Umbilical cord (tissue), 2 donors: ENCODE data around the gene BCAS3. TPM values are rescaled to one million over a fixed set of nuclear protein-coding genes. Genes with fewer than 3 reads are reported as not detected.
"Not testable (repeated sequence)": the region's sequence is repeated elsewhere in the genome, so short reads cannot be mapped to it uniquely, and the experiment has no call there.

ENCODE experiments used
- DNase-seq: peaks from one replicate; pipeline ENCODE4 v3.0.0-alpha.2; 2015; ENCODE audit warnings: low spot score
- total RNA-seq: library from RNA; depleted of rRNA; stranded (reverse); fragments of >200 nt; gene quantifications from one replicate; pipeline ENCODE4 v1.2.3, GENCODE V29; 2014; ENCODE audit warnings: low replicate concordance; ENCODE audit not compliant: insufficient read depth

BCAS3 gene
- total RNA-seq, 1 donor from 2014 or later, result 25.0 TPM

DNA sequence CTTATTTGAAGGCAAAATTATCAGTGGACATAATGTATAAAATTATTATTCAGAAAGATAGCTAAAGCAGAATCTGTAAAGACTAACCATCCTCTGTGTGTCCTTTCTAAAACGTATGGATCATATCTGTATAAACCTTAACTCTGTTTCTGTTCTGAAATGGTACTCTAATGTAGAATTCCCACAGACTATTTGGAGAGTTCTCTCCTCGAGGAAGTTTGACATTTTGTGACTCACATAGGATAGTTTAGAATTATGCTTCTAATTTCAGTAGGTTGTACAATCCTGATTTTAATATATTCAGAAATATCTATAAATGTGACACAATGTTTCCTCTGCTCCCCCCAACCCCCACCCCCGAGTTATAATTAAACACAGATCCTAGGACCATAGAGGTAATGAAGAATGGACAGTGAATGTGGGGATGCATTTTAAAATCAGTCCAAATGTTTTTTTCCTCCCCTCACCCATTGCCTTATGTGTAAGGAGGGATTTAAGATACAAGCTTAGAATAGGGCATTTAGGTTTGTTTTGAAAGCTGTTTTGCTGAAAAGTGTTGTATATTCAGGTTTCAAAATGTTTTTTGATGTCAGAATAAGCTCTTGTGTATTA lies 66.8 kb downstream of the BCAS3 start:
- DNase-seq, result peak; percentile 21

DNA sequence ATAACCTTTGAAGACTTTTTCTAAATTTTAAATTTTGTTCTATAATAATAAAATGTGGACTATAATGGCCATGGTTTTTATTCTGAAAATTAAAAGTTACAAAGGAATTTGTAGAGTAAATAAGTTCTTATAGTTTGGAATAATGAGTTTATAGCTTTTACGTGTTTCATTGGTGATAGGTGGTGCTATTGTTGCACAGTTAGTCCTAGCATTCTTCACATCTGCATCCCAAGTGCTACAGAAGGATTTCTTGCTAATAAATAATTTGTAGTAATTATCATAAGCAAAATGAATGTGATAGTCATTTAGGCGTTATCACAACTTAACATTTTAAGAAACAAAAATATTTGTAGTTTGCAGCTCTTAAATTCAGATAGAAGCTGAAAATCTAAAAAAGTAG lies 67.9 kb downstream of the BCAS3 start:
- peak; percentile 20 for DNase-seq

- DNase-seq, result peak; percentile 6
These were observed 69.6 kb downstream of the BCAS3 start for GRCh38 chr17:60747069-60747808.

DNA sequence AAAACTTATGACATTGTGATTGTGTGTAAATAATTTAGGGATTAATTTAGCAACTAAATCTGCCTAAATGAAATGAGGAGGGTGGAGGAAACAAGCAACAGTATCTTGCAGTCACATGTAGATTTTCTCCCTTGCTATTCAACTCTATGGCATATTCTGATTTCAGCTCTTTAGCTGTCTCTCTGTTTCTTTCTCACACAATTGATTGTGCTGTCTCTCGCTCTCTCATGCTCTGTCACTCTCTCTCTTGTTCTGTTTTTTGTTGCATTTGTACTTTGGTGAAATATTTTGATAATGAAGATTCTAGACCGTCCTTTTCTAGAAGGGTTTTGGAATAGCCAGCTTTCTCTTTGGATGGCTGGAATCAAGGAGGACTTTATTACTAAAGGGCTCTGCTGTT lies 70.6 kb downstream of the BCAS3 start:
- DNase-seq, result no peak

GRCh38 chr17:60749050-60749449 lies 71.4 kb downstream of the BCAS3 start:
- DNase-seq, result no peak

DNA sequence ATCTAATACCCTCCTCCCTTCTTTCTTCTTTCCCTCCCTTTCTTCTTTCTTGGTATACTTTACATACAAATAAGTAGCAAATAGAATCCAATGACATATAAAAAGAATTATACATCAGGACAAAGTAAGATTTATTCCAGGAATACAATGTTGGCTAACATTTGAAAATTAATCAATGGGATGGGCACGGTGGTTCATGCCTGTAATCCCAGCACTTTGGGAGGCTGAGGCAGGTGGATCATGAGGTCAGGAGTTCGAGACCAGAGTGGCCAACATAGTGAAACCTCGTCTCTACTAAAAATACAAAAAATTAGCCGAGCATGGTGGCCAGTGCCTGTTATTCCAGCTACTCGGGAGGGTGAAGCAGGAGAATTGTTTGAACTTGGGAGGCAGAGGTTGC lies 72.1 kb downstream of the BCAS3 start:
- DNase-seq, result no peak

- no peak for DNase-seq
These were observed 73.0 kb downstream of the BCAS3 start for GRCh38 chr17:60750640-60751039.

GRCh38 chr17:60751884-60752283 lies 74.2 kb downstream of the BCAS3 start:
- no peak for DNase-seq

DNA sequence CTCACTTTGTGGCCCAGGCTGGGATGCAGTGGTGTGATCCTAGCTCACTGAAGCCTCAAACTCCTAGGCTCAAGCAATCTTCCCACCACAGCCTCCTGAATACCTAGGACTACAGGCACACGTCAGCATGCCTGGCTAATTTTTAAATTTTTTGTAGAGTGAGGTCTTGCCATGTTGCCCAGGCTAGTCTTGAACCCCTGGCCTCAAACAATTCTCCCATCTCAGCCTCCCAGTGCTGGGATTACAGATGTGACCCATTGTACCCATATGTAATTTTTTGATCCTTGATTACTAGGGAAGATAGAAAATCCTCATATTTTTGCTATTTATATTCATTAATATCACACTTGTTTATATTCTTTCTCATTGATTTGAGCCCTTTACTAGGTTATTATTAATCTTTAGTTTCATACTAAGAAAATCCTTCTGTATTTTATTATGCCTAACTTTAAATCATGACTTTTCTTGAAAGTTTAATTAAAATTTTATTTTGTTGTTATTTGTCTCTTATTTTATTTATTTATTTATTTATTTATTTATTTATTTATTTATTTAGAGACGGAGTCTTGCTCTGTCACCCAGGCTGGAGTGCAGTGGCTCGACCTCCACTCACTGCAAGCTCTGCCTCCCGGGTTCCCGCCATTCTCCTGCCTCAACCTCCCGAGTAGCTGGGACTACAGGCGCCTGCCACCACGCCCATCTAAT lies 75.4 kb downstream of the BCAS3 start:
- no peak for DNase-seq

GRCh38 chr17:60754057-60754604 lies 76.5 kb downstream of the BCAS3 start:
- DNase-seq, result no peak

DNA sequence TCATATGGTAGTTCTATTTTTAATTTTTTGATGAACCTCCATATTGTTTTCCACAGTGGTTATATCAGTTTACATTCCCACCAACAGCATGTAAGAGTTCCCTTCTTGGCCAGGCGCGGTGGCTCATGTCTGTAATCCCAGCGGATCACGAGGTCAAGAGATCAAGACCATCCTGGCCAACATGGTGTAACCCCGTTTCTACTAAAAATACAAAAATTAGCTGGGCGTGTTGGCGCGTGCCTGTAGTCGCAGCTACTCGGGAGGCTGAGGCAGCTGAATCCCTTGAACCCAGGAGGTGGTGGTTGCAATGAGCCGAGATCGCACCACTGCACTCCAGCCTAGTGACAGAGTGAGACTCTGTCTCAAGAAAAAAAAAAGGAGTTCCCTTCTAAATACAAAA lies 79.1 kb downstream of the BCAS3 start:
- DNase-seq, result not testable (repeated sequence)

DNA sequence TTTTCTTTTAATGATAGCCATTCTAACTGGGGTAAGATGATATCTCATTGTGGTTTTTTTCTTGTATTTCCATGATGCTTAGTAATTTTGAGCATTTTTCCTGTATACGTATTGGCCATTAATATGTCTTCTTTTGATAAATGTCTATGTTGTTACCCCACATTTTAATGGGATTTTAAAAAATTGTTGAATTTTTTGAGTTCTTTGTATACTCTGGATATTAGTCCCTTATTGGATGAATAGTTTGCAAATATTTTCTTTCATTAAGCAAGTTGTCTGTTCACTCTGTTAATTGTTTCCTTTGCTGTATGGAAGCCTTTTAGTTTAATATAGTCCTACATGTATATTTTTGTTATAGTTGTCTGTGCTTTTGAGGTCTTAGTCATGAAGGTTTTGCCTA lies 79.8 kb downstream of the BCAS3 start:
- no peak for DNase-seq

DNA sequence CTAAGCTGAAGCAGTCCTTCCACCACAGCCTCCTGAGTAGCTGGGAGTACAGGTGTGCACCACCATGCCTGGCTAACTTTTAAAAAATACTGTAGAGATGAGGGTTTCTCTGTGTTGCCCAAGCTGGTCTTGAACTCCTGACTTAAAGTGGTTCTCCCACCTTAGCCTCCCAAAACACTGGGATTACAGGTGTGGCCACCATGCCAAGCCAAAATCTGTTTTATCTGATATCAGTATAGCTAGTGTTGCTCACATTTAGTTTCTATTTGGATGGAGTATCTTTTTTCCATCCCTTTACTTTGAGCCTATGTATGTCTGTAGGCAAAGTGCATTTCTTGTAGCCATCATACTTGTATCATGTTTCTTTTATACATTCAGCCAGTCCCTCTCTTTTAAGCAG lies 82.1 kb downstream of the BCAS3 start:
- DNase-seq, result no peak

GRCh38 chr17:60761301-60761700 lies 83.7 kb downstream of the BCAS3 start:
- DNase-seq, result not testable (repeated sequence)

GRCh38 chr17:60766778-60767190 lies 89.1 kb downstream of the BCAS3 start:
- DNase-seq, result no peak

DNA sequence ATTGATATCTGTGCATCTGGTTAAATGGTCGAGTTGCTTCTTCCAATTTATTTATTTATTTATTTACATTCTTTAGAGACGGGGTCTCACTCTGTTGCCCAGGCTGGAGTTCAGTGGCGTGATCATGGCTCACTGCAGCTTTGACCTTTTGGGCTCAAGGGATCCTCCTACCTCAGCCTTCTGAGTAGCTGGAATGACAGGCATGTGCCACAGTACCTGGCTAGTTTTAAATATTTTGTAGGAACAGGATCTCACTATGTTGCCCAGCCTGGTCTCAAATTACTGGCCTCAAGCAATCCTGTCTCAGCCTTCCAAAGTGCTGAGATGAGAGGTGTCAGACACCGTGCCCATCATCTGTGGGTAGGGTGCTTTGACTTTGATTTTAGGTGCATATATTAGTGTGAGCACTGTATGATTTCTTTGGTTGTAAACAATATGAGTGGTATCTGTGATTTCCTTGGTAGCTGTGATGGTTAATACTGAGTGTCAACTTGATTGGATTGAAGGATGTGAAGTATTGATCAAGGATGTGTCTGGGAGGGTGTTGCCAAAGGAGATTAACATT lies 90.2 kb downstream of the BCAS3 start:
- DNase-seq, result no peak

GRCh38 chr17:60769327-60769726 lies 91.7 kb downstream of the BCAS3 start:
- no peak for DNase-seq

GRCh38 chr17:60770946-60771422 lies 93.3 kb downstream of the BCAS3 start:
- no peak for DNase-seq

DNA sequence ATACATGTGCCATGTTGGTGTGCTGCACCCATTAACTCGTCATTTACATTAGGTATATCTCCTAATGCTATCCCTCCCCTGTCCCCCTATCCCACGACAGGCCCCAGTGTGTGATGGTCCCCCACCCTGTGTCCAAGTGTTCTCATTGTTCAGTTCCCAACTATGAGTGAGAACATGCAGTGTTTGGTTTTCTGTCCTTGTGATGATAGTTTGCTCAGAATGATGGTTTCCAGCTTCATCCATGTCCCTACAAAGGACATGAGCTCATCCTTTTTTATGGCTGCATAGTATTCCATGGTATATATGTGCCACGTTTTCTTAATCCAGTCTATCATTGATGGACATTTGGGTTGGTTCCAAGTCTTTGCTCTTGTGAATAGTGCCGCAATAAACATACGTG lies 94.0 kb downstream of the BCAS3 start:
- DNase-seq, result not testable (repeated sequence)

- DNase-seq, result no peak
These were observed 95.9 kb downstream of the BCAS3 start for GRCh38 chr17:60773552-60773951.

DNA sequence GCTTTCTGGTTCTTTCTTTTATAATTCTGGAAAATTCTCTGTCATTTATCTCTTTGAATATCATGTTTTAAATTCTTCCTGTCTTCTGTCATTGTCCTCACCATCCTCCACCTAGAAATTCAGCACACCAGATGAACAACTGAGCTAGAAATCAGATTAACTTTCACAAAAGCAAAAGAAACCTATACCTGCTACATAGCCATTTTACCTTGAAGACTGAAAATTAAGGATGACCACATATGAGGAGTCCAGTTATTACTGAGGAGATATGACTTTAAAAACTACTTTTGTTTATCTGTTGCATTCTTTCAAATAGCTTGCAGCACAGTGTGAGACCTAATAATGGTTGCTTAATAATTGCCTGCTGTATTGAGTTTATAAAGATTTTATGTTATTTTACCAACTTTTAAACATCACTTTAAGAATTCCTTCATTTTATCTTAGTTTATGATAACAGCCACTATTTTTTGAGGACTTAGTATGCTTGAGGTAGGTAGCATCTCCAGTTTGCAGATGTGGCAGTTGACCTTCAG lies 104.3 kb downstream of the BCAS3 start:
- no peak for DNase-seq

GRCh38 chr17:60782742-60783141 lies 105.1 kb downstream of the BCAS3 start:
- no peak for DNase-seq
